Inflammatory macrophage treated with lipopolysaccharide for 1 hour (primary cell): ENCODE data around the gene ZMYND8.
A peak's percentile ranks its signal among the peaks of the same experiment; 100 is the strongest.

Experiments
- DNase-seq, 2 donors: peaks; one replicate each; pipeline ENCODE4 v3.0.0-alpha.2; 2020 to 2022

ZMYND8 gene

DNA sequence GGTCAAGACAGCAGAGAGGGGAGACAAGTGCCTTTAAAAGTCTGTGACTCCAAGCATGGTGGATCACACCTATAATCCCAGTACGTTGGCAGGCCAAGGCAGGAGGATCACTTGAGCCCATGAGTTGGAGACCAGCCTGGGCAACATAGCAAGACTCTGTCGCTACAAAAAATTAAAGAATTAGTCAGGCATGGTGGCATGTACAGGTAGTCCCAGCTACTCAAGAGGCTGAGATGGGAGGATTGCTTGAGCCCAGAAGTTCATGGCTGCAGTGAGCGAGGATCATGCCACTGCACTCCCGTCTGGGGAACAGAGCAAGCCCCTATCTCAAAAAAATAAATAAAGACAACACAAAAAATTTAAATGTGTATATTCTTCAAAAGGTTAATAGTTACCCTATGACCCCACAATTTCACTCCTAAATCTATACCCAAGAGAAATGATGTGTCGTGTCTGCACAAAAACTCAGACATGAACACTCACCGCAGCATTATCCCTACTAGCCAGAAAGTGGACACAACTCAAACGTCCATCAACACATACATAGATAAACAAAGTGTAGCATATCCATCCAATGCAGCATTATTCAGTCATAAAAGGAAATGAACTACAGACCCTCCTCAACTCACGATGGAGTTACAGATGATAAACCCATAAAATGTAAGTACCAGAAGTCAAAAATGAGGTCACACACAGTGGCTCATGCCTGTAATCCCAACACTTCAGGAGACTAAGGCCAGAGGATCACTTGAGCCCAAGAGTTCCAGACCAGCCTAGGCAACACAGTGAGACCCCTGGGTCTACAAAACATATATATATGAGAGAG is 23.9 kb downstream of the ZMYND8 start:
- no peak for DNase-seq

DNA sequence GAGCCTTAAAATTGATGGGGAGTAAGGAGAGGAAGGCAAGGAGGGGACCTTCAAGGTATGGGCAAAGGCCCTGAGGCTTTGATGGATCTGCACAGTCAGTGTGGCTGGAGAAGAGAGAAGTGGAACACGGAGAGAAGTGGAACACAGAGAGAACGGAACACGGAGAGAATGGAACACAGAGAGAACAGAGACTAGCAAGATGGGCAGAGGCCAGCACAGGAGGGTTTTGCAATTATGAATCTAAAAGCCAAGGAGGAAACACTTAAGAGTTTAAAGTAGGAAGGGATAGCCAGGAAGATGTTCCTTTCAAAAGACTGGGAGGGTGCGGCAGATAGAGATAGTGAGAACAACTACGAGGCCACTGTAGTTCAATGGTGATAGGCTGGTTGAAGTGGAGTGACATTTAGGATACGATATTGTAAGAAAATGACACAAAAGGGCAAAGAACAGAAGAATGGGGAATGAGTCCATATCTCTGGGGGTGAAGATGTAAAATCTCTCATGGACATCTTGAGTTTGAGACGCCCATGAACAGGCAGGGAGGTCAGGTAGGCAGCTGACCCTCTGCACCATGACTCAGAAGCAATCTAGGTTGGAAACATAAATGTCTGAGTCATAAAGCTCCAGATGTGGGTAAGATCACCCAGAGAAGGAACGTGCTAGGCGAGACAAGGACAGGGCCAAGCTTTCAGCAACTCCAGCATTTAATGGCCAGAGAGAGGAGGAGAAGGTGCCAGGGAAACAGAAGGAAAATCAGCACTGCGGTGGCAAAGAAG is 25.4 kb downstream of the ZMYND8 start:
- DNase-seq = no peak

DNA sequence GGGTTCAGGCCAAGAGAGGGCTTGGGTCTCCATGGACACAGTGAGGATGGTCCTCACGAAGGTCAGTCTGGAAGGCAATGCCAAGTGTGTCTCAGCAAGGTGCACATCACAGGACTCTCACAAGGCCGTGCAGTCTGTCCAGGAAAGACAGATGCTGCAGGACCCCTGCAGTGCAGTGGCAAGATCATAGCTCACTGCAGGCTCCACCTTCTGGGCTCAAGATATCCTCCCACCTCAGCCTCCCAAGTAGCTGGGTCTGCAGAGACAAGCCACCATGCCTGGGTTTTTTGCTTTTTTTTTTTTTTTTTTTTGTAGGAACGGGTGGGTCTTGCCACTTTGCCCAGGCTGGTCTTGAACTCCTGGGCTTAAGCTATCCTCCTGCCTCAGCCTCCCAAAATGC is 26.4 kb downstream of the ZMYND8 start:
- no peak for DNase-seq

- no peak for DNase-seq
Observed at GRCh38 chr20:47328129-47328528, 28.4 kb downstream of the ZMYND8 start.

DNA sequence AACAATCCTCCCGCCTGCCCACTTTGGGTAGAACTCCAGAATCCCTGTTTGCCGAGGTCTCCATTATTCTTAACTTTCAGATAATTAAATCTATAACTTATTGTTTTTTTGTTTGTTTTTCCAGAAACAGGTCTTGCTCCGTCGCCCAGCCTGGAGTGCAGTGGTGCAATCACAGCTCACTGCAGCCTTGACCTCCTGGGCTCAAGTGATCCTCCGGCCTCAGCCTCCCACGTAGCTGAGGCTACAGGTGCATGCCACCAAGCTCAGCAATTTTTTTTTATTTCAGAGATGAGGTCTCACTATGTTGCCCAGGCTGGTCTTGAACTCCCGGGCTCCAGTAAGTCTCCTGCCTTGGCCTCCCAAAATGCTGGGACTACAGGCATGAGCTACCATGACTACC is 28.8 kb downstream of the ZMYND8 start:
- no peak for DNase-seq

- DNase-seq = no peak
Observed at GRCh38 chr20:47326658-47327268, 29.7 kb downstream of the ZMYND8 start.

- DNase-seq = no peak
Observed at GRCh38 chr20:47325242-47325641, 31.3 kb downstream of the ZMYND8 start.

GRCh38 chr20:47320990-47321805 is 35.3 kb downstream of the ZMYND8 start:
- DNase-seq = no peak

DNA sequence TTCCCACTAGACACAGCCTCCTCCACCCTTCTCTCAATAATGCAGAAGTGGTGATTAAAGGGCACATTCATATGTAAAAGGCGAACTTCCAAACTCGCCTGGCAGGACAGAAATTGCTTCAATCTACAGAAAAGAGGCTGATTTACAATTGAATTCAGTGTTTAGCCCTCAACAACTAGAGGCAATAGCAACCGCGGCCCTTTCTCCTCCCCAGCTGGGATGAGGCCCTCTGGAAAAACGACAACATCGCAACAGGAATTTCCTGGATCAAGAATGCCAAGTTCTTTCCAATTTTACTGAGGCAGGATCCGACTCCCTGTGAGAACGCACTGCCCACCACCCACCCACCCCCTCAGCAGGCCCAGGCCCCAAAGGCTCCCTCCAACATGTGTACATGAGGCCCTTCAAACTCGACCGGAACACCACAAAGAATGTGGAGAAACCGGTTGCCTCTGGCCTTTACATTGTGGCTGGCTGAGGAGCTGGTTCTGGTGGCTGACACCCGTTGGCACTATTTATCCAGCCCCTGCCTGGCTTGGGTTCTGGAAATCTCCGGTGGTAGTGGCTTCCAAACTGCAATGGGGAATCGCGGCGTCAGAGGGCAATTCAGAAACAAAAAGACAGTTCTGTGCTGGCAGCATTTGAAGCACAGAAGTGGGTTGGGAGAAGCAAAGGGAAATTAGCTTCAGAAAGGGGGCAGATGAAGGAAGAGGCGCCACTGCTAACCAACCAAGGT is 36.8 kb downstream of the ZMYND8 start:
- peak; percentile 45 to 46 for DNase-seq

DNA sequence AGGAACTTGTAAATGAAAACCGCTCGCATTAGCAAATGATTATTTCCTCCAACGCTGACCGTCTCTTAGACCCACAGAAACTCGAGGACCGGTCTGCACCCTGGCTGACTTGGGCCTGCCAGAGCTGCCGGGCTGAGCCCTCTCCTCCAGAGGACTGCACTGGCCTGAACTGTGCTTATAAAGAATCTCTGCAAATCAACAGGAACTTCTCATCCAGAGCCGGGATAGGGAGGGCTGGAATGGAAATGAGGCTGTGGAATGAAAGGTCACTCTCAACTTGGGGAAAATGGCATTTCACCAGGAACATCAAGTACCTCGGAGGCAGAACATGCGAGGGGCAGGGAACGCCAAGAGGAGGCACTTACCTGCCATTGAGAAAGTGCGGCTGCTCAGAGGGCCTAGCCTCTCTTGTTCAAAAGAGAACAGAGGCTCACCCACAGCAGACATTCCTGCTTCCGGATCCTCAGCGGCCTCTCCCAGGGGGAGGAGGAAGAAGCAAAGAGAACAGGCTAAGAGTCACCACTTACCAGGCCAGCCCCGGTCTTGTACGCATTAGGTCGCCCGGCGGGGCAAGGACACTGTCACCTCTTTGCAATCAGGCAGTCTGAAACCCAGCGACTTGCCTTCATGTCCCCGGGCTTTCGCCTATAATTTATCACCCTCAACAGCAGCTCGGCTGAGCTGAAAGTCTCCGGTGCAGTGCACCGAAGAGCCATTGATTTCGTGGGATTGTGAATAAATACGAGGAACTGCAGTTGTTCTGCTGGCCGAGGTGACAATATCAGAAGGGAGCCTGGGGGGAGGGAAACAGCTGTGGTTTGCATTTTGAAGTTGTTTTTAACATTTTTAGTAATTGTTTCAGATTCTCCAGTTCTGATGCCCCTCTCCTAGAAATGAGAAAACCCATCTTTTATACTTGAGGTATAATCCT is 37.6 kb downstream of the ZMYND8 start:
- DNase-seq = peak; percentile 62 to 75

DNA sequence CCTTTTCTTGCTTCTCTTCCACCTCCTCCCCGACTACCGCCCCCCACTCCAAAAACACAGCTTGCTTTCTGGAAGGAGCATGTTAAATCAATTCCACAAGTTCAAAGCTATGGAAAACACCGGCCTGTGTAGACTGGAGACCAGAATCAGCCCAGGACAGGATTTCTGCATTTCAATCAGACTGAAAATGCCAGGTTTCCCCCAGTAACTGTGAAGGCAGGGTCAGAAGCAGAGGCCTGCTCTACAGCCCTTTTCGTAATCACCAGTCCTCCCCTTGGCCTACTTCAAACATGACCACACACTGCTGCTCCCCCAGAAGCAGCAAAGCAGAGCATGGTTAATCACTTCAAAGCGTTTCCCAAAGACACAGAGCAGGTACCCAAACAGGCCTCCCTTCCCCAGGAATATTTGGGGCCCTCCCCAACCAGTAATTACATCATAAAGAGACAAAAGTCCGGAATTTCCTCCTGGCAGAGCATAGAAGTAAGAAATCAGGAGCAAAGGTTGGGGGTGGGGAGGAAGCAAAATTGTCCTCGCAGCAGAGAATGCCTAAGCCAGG is 38.4 kb downstream of the ZMYND8 start:
- DNase-seq = peak; percentile 88 to 97

GRCh38 chr20:47317127-47317895 is 39.2 kb downstream of the ZMYND8 start:
- DNase-seq = peak; percentile 92 to 99

- DNase-seq = no peak
Observed at GRCh38 chr20:47316776-47317126, 39.7 kb downstream of the ZMYND8 start.

DNA sequence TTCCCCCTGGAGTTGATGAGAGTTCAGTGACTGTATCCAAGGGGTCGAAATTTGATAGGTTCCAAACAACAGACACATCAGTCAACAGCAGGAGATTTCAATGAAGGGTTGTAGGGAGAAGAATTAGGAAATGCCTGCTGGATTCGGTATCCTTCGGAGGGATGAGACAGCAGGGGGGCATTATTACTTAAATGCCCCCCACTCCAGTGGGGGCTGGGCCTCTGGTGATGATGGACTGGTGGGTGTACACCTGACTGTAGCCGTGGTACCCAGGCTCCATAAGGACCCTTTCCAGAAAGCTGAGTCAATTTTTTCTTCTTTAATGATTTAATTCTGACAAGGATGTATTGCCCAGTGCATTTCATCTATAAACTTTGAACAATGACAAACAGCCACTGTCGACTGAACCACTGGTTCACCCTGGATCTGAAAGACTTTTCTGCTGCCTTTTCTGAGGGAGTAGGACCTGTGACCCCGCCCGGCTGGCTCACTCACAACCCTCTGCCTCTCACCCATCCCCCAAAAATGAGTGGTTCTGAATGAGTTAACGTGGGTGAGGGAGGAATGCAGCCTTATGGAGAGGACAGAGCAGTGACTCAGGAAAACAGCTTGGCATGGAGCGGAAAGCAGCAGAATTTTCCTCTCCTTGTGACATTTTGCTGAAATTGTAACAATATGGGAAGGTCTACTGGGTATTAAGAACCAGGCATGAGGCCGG is 41.0 kb downstream of the ZMYND8 start:
- DNase-seq = peak in 1 of 2 donors; percentile 20

DNA sequence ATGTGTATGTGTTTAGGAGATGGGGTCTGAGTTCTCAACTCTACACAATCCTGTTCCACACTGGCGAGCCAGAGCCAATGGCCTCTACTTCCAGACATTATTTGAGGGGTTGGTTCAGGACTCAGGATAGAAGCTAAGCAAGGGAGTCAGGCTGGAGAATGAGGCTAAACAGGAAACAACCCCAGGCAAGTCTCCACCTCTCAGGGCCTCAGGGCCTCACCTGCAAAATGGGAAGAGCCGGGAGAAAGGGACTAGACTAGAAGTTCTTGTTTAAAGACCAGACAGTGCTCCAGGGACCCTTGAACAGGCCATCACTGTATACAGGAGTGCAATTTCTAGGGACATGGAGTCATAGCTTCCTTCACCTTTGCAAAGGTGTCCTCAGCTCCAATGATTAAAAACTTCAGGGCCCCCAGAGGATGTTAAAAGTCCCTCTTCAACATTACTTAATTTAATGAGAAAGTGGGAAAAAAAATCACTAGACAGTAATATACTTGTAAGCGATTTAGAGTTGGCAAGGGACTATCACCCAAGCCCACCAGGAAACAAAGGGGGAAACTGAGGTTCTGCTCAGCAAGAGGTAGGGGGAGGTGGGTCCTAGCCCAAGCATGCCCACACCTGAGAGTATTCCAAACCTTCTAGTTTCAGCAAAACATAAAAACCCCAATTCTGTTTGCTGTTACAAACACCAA is 41.7 kb downstream of the ZMYND8 start:
- no peak for DNase-seq

GRCh38 chr20:47311967-47312681 is 44.4 kb downstream of the ZMYND8 start:
- peak in 1 of 2 donors; percentile 26 for DNase-seq

DNA sequence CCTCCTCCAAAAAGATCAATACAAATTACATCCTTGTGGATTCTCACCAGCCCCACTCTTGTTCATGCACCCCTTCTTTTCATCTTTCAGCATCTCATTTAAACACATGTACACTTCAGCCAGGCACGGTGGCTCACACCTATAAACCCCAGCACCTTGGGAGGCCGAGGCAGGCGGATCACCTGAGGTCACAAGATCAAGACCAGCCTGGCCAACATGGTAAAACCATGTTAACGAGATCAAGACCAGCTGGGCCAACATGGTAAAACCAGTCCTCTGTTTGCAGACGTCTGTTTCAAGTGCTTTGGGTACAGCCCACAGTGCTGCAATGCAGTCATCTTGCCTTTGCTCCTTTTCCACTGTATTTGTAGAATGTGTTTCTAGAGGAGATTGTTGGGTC is 45.3 kb downstream of the ZMYND8 start:
- no peak for DNase-seq

DNA sequence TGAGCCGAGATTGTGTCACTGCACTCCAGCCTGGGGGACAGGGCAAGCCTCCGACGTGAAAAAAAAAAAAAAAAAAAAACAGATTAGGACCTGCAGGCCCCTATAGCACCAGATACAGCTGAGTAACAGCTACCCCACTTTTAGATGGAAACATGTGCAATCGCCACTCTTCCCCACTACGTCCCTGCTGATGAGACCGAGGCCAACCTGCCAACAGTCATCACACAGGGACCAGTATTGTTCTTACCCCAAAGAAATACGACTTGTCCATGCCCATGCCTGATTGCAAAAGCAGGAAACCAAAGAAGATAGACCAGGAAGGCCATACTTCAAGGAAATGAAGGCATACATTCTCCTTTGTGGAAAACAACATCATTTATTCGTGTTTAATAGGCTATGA is 45.8 kb downstream of the ZMYND8 start:
- DNase-seq = no peak
